Neuronal stem cell (in vitro differentiated cells): ENCODE results near the gene CEP295NL.
"Not testable (repeated sequence)": the region's sequence is repeated elsewhere in the genome, so short reads cannot be mapped to it uniquely, and the experiment has no call there.

Experiments
- DNase-seq: peaks from one replicate; pipeline ENCODE4 v3.0.0-alpha.2; 2013; ENCODE audit warnings: low spot score
- H2AFZ ChIP-seq: one replicate; pipeline ENCODE4 v1.6.1; 2013; ENCODE audit warnings: mild to moderate bottlenecking, low read length, inconsistent platforms
- H2AK5ac ChIP-seq: 2 replicates; pipeline ENCODE4 v1.6.1; 2013; ENCODE audit warnings: low read depth, mild to moderate bottlenecking, inconsistent platforms, low read length, moderate library complexity, mixed read lengths
- H2BK120ac ChIP-seq: 2 replicates; pipeline ENCODE4 v1.6.1; 2013; ENCODE audit warnings: low read depth, mild to moderate bottlenecking, inconsistent platforms, low read length, moderate library complexity, mixed read lengths
- H2BK12ac ChIP-seq: one replicate; pipeline ENCODE4 v1.6.1; 2013; ENCODE audit warnings: low read length, inconsistent platforms
- H2BK15ac ChIP-seq: 2 replicates; pipeline ENCODE4 v1.6.1; 2013; ENCODE audit warnings: mild to moderate bottlenecking, low read length, inconsistent platforms, mixed read lengths
- H2BK5ac ChIP-seq: one replicate; pipeline ENCODE4 v1.6.1; 2013; ENCODE audit warnings: inconsistent platforms, mild to moderate bottlenecking, low read length, moderate library complexity
- H3K14ac ChIP-seq: one replicate; pipeline ENCODE4 v1.6.1; 2013; ENCODE audit warnings: low read length, inconsistent platforms
- H3K18ac ChIP-seq: 2 replicates; pipeline ENCODE4 v1.6.1; 2013; ENCODE audit warnings: low read length, inconsistent platforms
- H3K23ac ChIP-seq: 2 replicates; pipeline ENCODE4 v1.6.1; 2013; ENCODE audit warnings: low read depth, mild to moderate bottlenecking, mixed read lengths, low read length, inconsistent platforms; ENCODE audit not compliant: poor library complexity
- H3K27ac ChIP-seq: replicated peaks from 3 replicates; pipeline ENCODE4 v1.5.1; 2013; ENCODE audit warnings: low read length, inconsistent platforms
- H3K27me3 ChIP-seq, 3 experiments: 2 replicates each; pipeline ENCODE4 v1.6.1; 2013; ENCODE audit warnings: low read length in 3 of 3, mild to moderate bottlenecking in 2 of 3, inconsistent platforms in 1 of 3, low read depth in 1 of 3, mixed read lengths in 1 of 3, moderate library complexity in 1 of 3; ENCODE audit not compliant: control insufficient read depth in 3 of 3, insufficient read depth in 3 of 3
- H3K36me3 ChIP-seq, 2 donors: replicated peaks in 1 of 2; 2 replicates each; pipeline ENCODE4 v1.6.1; 2013; ENCODE audit warnings: low read length in 2 of 2; ENCODE audit not compliant: control insufficient read depth in 2 of 2, insufficient read depth in 2 of 2
- H3K4ac ChIP-seq: 2 replicates; pipeline ENCODE4 v1.6.1; 2013; ENCODE audit warnings: inconsistent platforms, mild to moderate bottlenecking, low read length, moderate library complexity
- H3K4me1 ChIP-seq, 2 donors: 1 replicate in 1 of 2; 2 replicates in 1 of 2; pipeline ENCODE4 v1.6.1; 2013; ENCODE audit warnings: low read length in 2 of 2, low read depth in 1 of 2; ENCODE audit not compliant: control insufficient read depth in 2 of 2, insufficient read depth in 1 of 2
- H3K4me2 ChIP-seq: one replicate; pipeline ENCODE4 v1.6.1; 2013; ENCODE audit warnings: mild to moderate bottlenecking, low read length, inconsistent platforms; ENCODE audit not compliant: insufficient read depth, poor library complexity, severe bottlenecking
- H3K4me3 ChIP-seq, 2 donors: 2 replicates each; pipeline ENCODE4 v1.5.1; 2013; ENCODE audit warnings: low read length in 2 of 2, mild to moderate bottlenecking in 2 of 2, inconsistent platforms in 1 of 2, moderate library complexity in 1 of 2
- H3K79me1 ChIP-seq: one replicate; pipeline ENCODE4 v1.6.1; 2013; ENCODE audit warnings: low read depth, mild to moderate bottlenecking, inconsistent platforms, low read length, moderate library complexity
- H3K9ac ChIP-seq: one replicate; pipeline ENCODE4 v1.6.1; 2013; ENCODE audit warnings: mild to moderate bottlenecking, low read depth, low read length, inconsistent platforms; ENCODE audit not compliant: poor library complexity
- H3K9me3 ChIP-seq, 2 donors: replicated peaks in 1 of 2; 2 replicates each; pipeline versions ENCODE3 to v1.6.1; 2013; ENCODE audit warnings: low read length in 2 of 2, mild to moderate bottlenecking in 2 of 2, inconsistent platforms in 1 of 2, low read depth in 1 of 2, mixed read lengths in 1 of 2, moderate library complexity in 1 of 2; ENCODE audit not compliant: control insufficient read depth in 2 of 2, insufficient read depth in 1 of 2
- H4K8ac ChIP-seq: one replicate; pipeline ENCODE4 v1.6.1; 2013; ENCODE audit warnings: low read depth, mild to moderate bottlenecking, inconsistent platforms, low read length, moderate library complexity
- H4K91ac ChIP-seq: one replicate; pipeline ENCODE4 v1.6.1; 2013; ENCODE audit warnings: low read length, low read depth, mild to moderate bottlenecking, inconsistent platforms; ENCODE audit not compliant: poor library complexity
- WGBS, 2 donors: extraction: QIAGEN DNeasy Blood & Tissue Kit; methylation state at CpG; one replicate each; pipeline ENCODE4 v1.1.7; 2013; ENCODE audit warnings: missing lambda C conversion rate in 2 of 2, mixed read lengths in 1 of 2; ENCODE audit not compliant: insufficient read length in 2 of 2, insufficient replicate concordance in 1 of 2; ENCODE audit errors: extremely low coverage in 2 of 2; 5-methylcytosine and 5-hydroxymethylcytosine counted together

Gene CEP295NL

GRCh38 chr17:78915872-78916632, 13.1 kb upstream of the CEP295NL start:
- Histone ChIP-seq H2BK5ac (peak overlapping the region; percentile 48), H2BK15ac (no peak overlapping the region), H3K27ac (no peak overlapping the region), H3K4ac (peak overlapping the region; percentile 11), H4K8ac (no peak overlapping the region), H2BK12ac (no peak overlapping the region), H3K9me3 (peaks cover 0 to 2% of the 10 kb centered on the region in 2 donors), H2AK5ac (peak overlapping the region; percentile 14), H3K4me3 (no peak overlapping the region), H3K27me3 (no peaks in the 10 kb centered on the region), H3K14ac (no peak overlapping the region), H3K18ac (peak overlapping the region; percentile 64), H3K36me3 (peaks cover 3 to 4% of the 10 kb centered on the region in 2 donors), H2AFZ (no peak overlapping the region), H3K9ac (no peak overlapping the region), H4K91ac (no peak overlapping the region), H3K23ac (no peak overlapping the region), H3K4me1 (peaks cover 4 to 14% of the 10 kb centered on the region in 2 donors), H3K79me1 (peaks cover 31% of the 10 kb centered on the region), H3K4me2 (peak overlapping the region; percentile 18), H2BK120ac (no peak overlapping the region)
- DNase-seq = no peak
- WGBS, 2 donors = no CpG with 5 or more reads among the region's 17 CpGs

GRCh38 chr17:78913115-78913514, 10.1 kb upstream of the CEP295NL start:
- Histone ChIP-seq H2AFZ (no peak overlapping the region), H2BK15ac (no peak overlapping the region), H3K79me1 (peaks cover 22% of the 10 kb centered on the region), H2BK120ac (no peak overlapping the region), H2BK5ac (no peak overlapping the region), H3K18ac (peak overlapping the region; percentile 8), H3K9ac (peak overlapping the region; percentile 44), H3K4me3 (no peak overlapping the region), H3K23ac (no peak overlapping the region), H3K27me3 (no peaks in the 10 kb centered on the region), H4K91ac (no peak overlapping the region), H3K9me3 (peaks cover 0 to 2% of the 10 kb centered on the region in 2 donors), H3K27ac (no peak overlapping the region), H3K14ac (peak overlapping the region; percentile 82), H4K8ac (no peak overlapping the region), H2AK5ac (no peak overlapping the region), H2BK12ac (no peak overlapping the region), H3K4me2 (no peak overlapping the region), H3K4ac (no peak overlapping the region), H3K4me1 (peaks cover 0 to 3% of the 10 kb centered on the region in 2 donors), H3K36me3 (peaks cover 3 to 4% of the 10 kb centered on the region in 2 donors)
- DNase-seq = no peak
- WGBS, 2 donors = no CpG with 5 or more reads among the region's 15 CpGs

GRCh38 chr17:78912082-78912481, 9.1 kb upstream of the CEP295NL start:
- peaks cover 0 to 3% of the 10 kb centered on the region in 2 donors for H3K4me1 ChIP-seq
- no peak overlapping the region for H2BK120ac ChIP-seq
- no peak overlapping the region for H2BK15ac ChIP-seq
- no peak overlapping the region for H3K23ac ChIP-seq
- H2AK5ac ChIP-seq = no peak overlapping the region
- H3K4ac ChIP-seq = no peak overlapping the region
- H4K91ac ChIP-seq = no peak overlapping the region
- no peaks in the 10 kb centered on the region for H3K27me3 ChIP-seq
- H3K9me3 ChIP-seq = peaks cover 0 to 2% of the 10 kb centered on the region in 2 donors
- no peak overlapping the region for H3K4me2 ChIP-seq
- H3K9ac ChIP-seq = no peak overlapping the region
- H3K27ac ChIP-seq = no peak overlapping the region
- DNase-seq = no peak
- WGBS, 2 donors = no CpG with 5 or more reads among the region's 8 CpGs
- peaks cover 0 to 4% of the 10 kb centered on the region in 2 donors for H3K36me3 ChIP-seq
- no peak overlapping the region for H2AFZ ChIP-seq
- H3K79me1 ChIP-seq = peaks cover 24% of the 10 kb centered on the region
- no peak overlapping the region for H3K18ac ChIP-seq
- H3K4me3 ChIP-seq = no peak overlapping the region
- H2BK5ac ChIP-seq = no peak overlapping the region
- no peak overlapping the region for H2BK12ac ChIP-seq
- H4K8ac ChIP-seq = no peak overlapping the region
- no peak overlapping the region for H3K14ac ChIP-seq

- H2BK120ac ChIP-seq, H4K8ac ChIP-seq, H3K27me3 ChIP-seq, H3K4ac ChIP-seq, H2AFZ ChIP-seq, DNase-seq, H3K18ac ChIP-seq, H3K4me2 ChIP-seq, H3K14ac ChIP-seq, H3K4me3 ChIP-seq, H2BK5ac ChIP-seq, H2BK12ac ChIP-seq, H3K36me3 ChIP-seq, H3K4me1 ChIP-seq, H3K9ac ChIP-seq, H2BK15ac ChIP-seq, H3K23ac ChIP-seq, H2AK5ac ChIP-seq, H3K27ac ChIP-seq, H4K91ac ChIP-seq, H3K9me3 ChIP-seq: not testable (repeated sequence)
- peaks cover 22% of the 10 kb centered on the region for H3K79me1 ChIP-seq
- no CpG with 5 or more reads among the region's 7 CpGs for WGBS, 2 donors
Observed at GRCh38 chr17:78911543-78911942, 8.5 kb upstream of the CEP295NL start.
